AG09319 (cell line): ENCODE measurements around the gene PIEZO1.

Source experiments
- DNase-seq: peaks from one replicate; pipeline ENCODE4 v3.0.0-alpha.2; 2010; ENCODE audit warnings: low read depth; ENCODE audit errors: extremely low read depth
- CTCF ChIP-seq: IDR thresholded peaks from 2 replicates; pipeline ENCODE4 v1.5.1; 2011; ENCODE audit warnings: low read depth, mild to moderate bottlenecking, inconsistent platforms, low read length, moderate library complexity

The PIEZO1 gene

GRCh38 chr16:88778541-88779065 lies 6.4 kb downstream of the PIEZO1 start:
- no peak for TF ChIP-seq CTCF

GRCh38 chr16:88778271-88778525 lies 6.8 kb downstream of the PIEZO1 start:
- TF ChIP-seq CTCF: no peak
- no peak for DNase-seq

More at GRCh38 chr16:88778541-88779065, 6.4 kb downstream of the PIEZO1 start:
- no peak for DNase-seq

- no peak for TF ChIP-seq CTCF
- DNase-seq: no peak
Measured at GRCh38 chr16:88777471-88778270, 7.3 kb downstream of the PIEZO1 start.

GRCh38 chr16:88775825-88776224 lies 9.2 kb downstream of the PIEZO1 start:
- no peak for TF ChIP-seq CTCF
- DNase-seq: no peak

- no peak for DNase-seq
- no peak for TF ChIP-seq CTCF
Measured at GRCh38 chr16:88774544-88775393, 10.3 kb downstream of the PIEZO1 start.

GRCh38 chr16:88773812-88774291 lies 11.2 kb downstream of the PIEZO1 start:
- peak; percentile 34 for DNase-seq
- TF ChIP-seq CTCF: no peak
